ENCODE measurements around the gene CUEDC1.
A peak's percentile ranks its signal among the peaks of the same experiment; 100 is the strongest.
"Not testable (repeated sequence)": the region's sequence is repeated elsewhere in the genome, so short reads cannot be mapped to it uniquely, and the experiment has no call there.

CUEDC1 gene

GRCh38 chr17:57853695-57854094 is 101.5 kb downstream of the CUEDC1 start:
- peaks cover 25% of the 10 kb centered on the region for H3K4me1 ChIP-seq (ENCODE audit: control insufficient read depth, insufficient read depth, low read length)
- H3K4me2 ChIP-seq (ENCODE audit: low read length) = peak overlapping the region; percentile 3
- H3K9ac ChIP-seq (ENCODE audit: low read depth, low read length) = no peak overlapping the region
- no peaks in the 10 kb centered on the region for H3K9me3 ChIP-seq (replicated peaks; ENCODE audit: low read length)
- no peak overlapping the region for H3K4me3 ChIP-seq (ENCODE audit: low read length)
- H3K27me3 ChIP-seq (ENCODE audit: control insufficient read depth, insufficient read depth, low read length) = no peaks in the 10 kb centered on the region
- no peaks in the 10 kb centered on the region for H3K36me3 ChIP-seq (ENCODE audit: insufficient read depth, low read length)

- Histone ChIP-seq H3K4me1 (ENCODE audit: control insufficient read depth, insufficient read depth, low read length) (peaks cover 27% of the 10 kb centered on the region), H3K27me3 (ENCODE audit: control insufficient read depth, insufficient read depth, low read length) (no peaks in the 10 kb centered on the region), H3K9ac (ENCODE audit: low read depth, low read length) (no peak overlapping the region), H3K4me2 (ENCODE audit: low read length) (no peak overlapping the region), H3K36me3 (ENCODE audit: insufficient read depth, low read length) (peaks cover 1% of the 10 kb centered on the region), H3K9me3 (replicated peaks; ENCODE audit: low read length) (no peaks in the 10 kb centered on the region), H3K4me3 (ENCODE audit: low read length) (no peak overlapping the region)
Measured at GRCh38 chr17:57852955-57853328, 102.3 kb downstream of the CUEDC1 start.

- Histone ChIP-seq H3K9me3 (replicated peaks; ENCODE audit: low read length) (no peaks in the 10 kb centered on the region), H3K4me3 (ENCODE audit: low read length) (no peak overlapping the region), H3K9ac (ENCODE audit: low read depth, low read length) (no peak overlapping the region), H3K27me3 (ENCODE audit: control insufficient read depth, insufficient read depth, low read length) (no peaks in the 10 kb centered on the region), H3K36me3 (ENCODE audit: insufficient read depth, low read length) (peaks cover 5% of the 10 kb centered on the region), H3K4me1 (ENCODE audit: control insufficient read depth, insufficient read depth, low read length) (peaks cover 27% of the 10 kb centered on the region), H3K4me2 (ENCODE audit: low read length) (no peak overlapping the region)
Measured at GRCh38 chr17:57852092-57852954, 102.9 kb downstream of the CUEDC1 start.

- Histone ChIP-seq H3K9ac (ENCODE audit: low read depth, low read length) (peak within 1 kb of the TSS; percentile 89), H3K9me3 (replicated peaks; ENCODE audit: low read length) (no peaks in the 10 kb centered on the region), H3K36me3 (ENCODE audit: insufficient read depth, low read length) (peaks cover 7% of the 10 kb centered on the region), H3K4me3 (ENCODE audit: low read length) (peak within 1 kb of the TSS; percentile 97), H3K4me1 (ENCODE audit: control insufficient read depth, insufficient read depth, low read length) (peaks cover 27% of the 10 kb centered on the region), H3K4me2 (ENCODE audit: low read length) (peak within 1 kb of the TSS; percentile 91), H3K27me3 (ENCODE audit: control insufficient read depth, insufficient read depth, low read length) (no peaks in the 10 kb centered on the region)
Measured at GRCh38 chr17:57849874-57850754, 105.1 kb downstream of the CUEDC1 start, which contains the start of gene MRPS23. MRPS23 (minus strand) TSS chr17:57850044; CDS start chr17:57850010, 34 bp downstream.

- H3K36me3 ChIP-seq (ENCODE audit: insufficient read depth, low read length) = peaks cover 9% of the 10 kb centered on the region
- no peaks in the 10 kb centered on the region for H3K27me3 ChIP-seq (ENCODE audit: control insufficient read depth, insufficient read depth, low read length)
- no peaks in the 10 kb centered on the region for H3K9me3 ChIP-seq (replicated peaks; ENCODE audit: low read length)
- H3K4me3 ChIP-seq (ENCODE audit: low read length) = peak overlapping the region; percentile 97
- H3K4me2 ChIP-seq (ENCODE audit: low read length) = peak overlapping the region; percentile 90
- H3K4me1 ChIP-seq (ENCODE audit: control insufficient read depth, insufficient read depth, low read length) = peaks cover 27% of the 10 kb centered on the region
- peak overlapping the region; percentile 89 for H3K9ac ChIP-seq (ENCODE audit: low read depth, low read length)
Measured at GRCh38 chr17:57849163-57849873, 105.9 kb downstream of the CUEDC1 start.

GRCh38 chr17:57846056-57846945 is 108.9 kb downstream of the CUEDC1 start:
- H3K4me3 ChIP-seq (ENCODE audit: low read length); H3K27me3 ChIP-seq (ENCODE audit: control insufficient read depth, insufficient read depth, low read length); H3K9ac ChIP-seq (ENCODE audit: low read depth, low read length); H3K9me3 ChIP-seq (replicated peaks; ENCODE audit: low read length); H3K4me2 ChIP-seq (ENCODE audit: low read length): not testable (repeated sequence)
- Histone ChIP-seq H3K4me1 (ENCODE audit: control insufficient read depth, insufficient read depth, low read length) (peaks cover 15% of the 10 kb centered on the region), H3K36me3 (ENCODE audit: insufficient read depth, low read length) (peaks cover 24% of the 10 kb centered on the region)

GRCh38 chr17:57842280-57842679 is 112.9 kb downstream of the CUEDC1 start:
- no peaks in the 10 kb centered on the region for H3K27me3 ChIP-seq (ENCODE audit: control insufficient read depth, insufficient read depth, low read length)
- peaks cover 43% of the 10 kb centered on the region for H3K36me3 ChIP-seq (ENCODE audit: insufficient read depth, low read length)

GRCh38 chr17:57839571-57839923 is 115.7 kb downstream of the CUEDC1 start:
- H3K4me1 ChIP-seq (ENCODE audit: control insufficient read depth, insufficient read depth, low read length) = peaks cover 9% of the 10 kb centered on the region
- no peak overlapping the region for H3K4me3 ChIP-seq (ENCODE audit: low read length)
- peaks cover 41% of the 10 kb centered on the region for H3K36me3 ChIP-seq (ENCODE audit: insufficient read depth, low read length)
- H3K27me3 ChIP-seq (ENCODE audit: control insufficient read depth, insufficient read depth, low read length) = no peaks in the 10 kb centered on the region
- no peak overlapping the region for H3K9ac ChIP-seq (ENCODE audit: low read depth, low read length)
- H3K9me3 ChIP-seq (replicated peaks; ENCODE audit: low read length) = no peaks in the 10 kb centered on the region
- no peak overlapping the region for H3K4me2 ChIP-seq (ENCODE audit: low read length)

More at GRCh38 chr17:57842280-57842679, 112.9 kb downstream of the CUEDC1 start:
- no peak overlapping the region for H3K4me3 ChIP-seq (ENCODE audit: low read length)
- no peak overlapping the region for H3K4me2 ChIP-seq (ENCODE audit: low read length)
- H3K9ac ChIP-seq (ENCODE audit: low read depth, low read length) = no peak overlapping the region
- H3K9me3 ChIP-seq (replicated peaks; ENCODE audit: low read length) = no peaks in the 10 kb centered on the region
- H3K4me1 ChIP-seq (ENCODE audit: control insufficient read depth, insufficient read depth, low read length) = no peaks in the 10 kb centered on the region

GRCh38 chr17:57838857-57839570 is 116.2 kb downstream of the CUEDC1 start:
- Histone ChIP-seq H3K4me1 (ENCODE audit: control insufficient read depth, insufficient read depth, low read length) (peaks cover 13% of the 10 kb centered on the region), H3K36me3 (ENCODE audit: insufficient read depth, low read length) (peaks cover 41% of the 10 kb centered on the region), H3K9me3 (replicated peaks; ENCODE audit: low read length) (no peaks in the 10 kb centered on the region), H3K4me3 (ENCODE audit: low read length) (no peak overlapping the region), H3K4me2 (ENCODE audit: low read length) (no peak overlapping the region), H3K9ac (ENCODE audit: low read depth, low read length) (no peak overlapping the region), H3K27me3 (ENCODE audit: control insufficient read depth, insufficient read depth, low read length) (no peaks in the 10 kb centered on the region)

- no peak overlapping the region for H3K9ac ChIP-seq (ENCODE audit: low read depth, low read length)
- H3K4me3 ChIP-seq (ENCODE audit: low read length) = no peak overlapping the region
- H3K4me1 ChIP-seq (ENCODE audit: control insufficient read depth, insufficient read depth, low read length) = peaks cover 19% of the 10 kb centered on the region
- no peaks in the 10 kb centered on the region for H3K27me3 ChIP-seq (ENCODE audit: control insufficient read depth, insufficient read depth, low read length)
- H3K36me3 ChIP-seq (ENCODE audit: insufficient read depth, low read length) = peaks cover 38% of the 10 kb centered on the region
- no peak overlapping the region for H3K4me2 ChIP-seq (ENCODE audit: low read length)
- no peaks in the 10 kb centered on the region for H3K9me3 ChIP-seq (replicated peaks; ENCODE audit: low read length)
Measured at GRCh38 chr17:57838453-57838852, 116.8 kb downstream of the CUEDC1 start.

All from skeletal muscle satellite cell (primary cell).